ENCODE results near the gene CPNE5.

Gene CPNE5

DNA sequence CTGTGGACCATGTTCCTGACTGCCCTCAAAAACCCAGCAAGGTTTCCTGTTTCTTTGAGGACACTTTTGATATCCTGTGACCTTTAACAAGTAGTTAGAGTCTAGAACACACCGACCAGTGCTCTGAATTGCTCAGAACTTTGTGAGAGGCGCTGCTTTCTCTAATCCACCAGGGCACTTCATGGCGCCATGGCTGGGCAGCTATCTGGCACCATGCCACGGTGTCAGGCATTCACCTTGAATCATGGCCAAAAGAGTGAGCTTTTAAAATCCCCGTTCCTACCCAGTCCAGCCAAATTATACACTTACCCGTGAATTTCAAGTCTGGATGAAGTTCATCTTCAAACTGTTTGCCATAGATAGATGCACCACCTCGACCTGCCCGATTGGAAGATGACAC lies 17.0 kb upstream of the CPNE5 start:
- no peak for DNase-seq

DNA sequence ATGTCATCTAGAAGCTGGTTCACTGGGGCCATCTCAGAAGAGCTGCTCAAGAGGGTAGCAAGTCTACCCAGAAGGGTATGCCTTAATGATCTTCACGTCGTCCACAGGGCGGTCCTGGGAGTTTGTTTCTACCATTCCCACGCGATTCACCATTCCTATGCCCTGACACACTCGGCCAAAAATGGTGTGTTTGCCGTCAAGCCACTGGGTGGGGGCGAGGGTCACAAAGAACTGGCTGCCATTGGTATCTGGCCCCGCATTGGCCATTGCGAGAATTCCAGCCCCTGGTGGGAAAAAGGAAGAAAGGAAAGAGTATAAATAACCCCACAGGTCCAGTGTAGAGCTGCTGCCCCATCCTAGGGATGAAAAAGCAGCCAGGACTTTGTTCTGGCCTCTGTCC lies 16.5 kb upstream of the CPNE5 start:
- no peak for DNase-seq

DNA sequence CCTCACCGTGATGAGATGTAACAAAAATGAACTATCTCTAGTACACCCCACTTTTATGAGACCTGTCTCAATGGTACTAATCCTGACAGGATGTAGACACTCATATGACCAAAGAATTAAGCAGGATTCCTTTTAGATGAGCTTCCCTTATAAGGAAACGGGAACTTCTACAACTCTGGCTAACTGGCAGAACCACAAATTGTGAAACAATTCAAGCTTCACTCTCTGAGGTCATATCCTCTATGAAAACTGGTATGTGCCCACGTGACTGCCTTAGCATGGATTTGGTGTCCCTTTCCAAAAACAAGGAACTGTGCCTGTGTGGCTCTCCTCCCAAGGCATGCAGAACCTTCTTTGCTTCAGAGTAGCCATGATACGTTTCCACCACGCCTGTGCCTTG lies 14.1 kb upstream of the CPNE5 start:
- DNase-seq, result no peak

DNA sequence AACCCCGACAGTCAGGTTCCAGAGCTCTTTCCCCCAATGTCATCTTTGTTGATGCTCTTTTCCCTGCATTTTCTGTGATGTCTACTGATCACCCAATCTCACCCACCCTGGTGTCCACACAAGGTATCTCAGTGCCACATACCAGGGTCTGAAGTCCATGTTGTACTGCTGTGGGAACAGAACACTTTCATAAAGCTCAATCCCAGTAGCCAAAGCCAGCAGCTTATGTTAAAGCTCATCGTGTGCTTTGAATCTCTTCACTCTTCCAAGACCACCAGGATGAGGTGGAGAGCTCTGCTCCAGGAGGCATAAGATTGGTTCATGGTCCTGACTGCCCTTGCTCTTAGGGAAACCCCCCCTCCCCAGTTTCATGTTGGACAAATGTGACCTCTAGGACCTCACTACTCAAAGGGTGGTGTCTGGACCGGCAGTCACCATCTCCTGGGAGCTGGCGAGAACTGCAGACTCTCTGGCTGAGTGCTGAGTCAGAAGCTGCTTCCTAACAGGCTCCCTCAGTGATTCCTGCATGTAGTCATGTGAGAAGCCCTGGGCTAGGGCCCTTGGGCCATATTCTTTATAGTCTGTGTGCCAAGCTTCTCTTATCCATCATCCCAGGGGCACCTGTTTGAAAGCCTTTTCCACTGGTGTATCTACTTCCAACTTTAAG lies 13.4 kb upstream of the CPNE5 start:
- no peak for DNase-seq

DNA sequence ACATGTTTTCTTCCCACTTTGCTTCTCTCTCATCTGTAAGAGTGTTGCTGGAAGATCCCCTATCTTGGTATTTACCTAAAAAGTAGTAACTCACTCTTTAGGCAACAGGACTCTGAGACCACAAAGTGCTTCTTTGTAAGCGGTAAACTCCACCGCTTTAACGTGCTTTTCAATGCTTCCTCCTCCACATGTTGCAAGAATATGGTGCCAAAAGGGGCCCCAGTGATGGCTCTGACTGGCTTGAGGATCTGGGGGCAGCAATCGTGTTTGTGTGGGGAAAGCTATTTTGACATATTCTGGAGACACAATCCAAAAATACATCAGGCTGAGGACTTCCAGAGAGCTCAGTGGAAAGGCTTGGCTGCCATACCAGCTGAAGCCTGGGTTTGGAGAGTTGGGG lies 12.4 kb upstream of the CPNE5 start:
- no peak for DNase-seq

DNA sequence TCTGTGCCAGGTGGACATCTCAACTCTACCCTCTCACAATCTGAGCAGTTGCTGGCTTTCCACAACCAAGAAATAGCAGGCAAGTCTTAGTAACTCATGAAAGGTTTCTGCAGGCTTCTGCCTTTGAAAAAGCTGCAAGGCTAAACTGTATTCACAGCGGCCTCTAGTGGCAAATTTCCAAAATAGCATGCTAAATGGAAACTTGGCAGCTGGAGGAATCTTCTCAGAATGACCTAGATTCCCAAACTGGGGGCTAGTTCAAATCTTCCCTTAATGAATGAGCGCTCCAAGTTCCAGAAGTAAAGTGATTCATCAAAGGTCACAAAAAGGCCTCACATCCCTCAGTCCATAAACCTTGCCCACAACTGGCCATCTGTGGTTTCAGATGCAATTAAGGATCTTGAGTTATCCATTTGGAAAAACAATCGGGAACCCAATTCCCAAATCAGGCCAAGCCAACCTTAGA lies 11.9 kb upstream of the CPNE5 start:
- DNase-seq, result no peak

DNA sequence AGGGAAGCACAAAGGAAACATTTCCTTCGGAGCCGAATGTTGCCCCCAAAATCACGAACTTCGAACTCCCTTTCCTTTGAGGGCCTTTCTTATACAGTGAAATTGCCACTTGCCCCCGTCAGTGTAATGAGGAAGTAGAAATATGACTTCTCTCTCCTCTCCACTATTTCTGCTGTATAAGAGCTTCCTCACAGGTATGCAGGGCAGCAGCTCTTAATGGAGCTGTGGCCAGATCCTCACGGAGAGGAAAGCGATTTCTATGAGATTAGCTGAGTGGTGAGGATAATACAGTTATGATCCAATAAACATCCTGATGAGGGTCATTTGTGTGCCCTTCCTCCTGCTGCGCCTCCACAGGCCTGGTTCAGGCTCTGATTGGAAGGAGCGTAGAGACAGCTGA lies 10.8 kb upstream of the CPNE5 start:
- no peak for DNase-seq

DNA sequence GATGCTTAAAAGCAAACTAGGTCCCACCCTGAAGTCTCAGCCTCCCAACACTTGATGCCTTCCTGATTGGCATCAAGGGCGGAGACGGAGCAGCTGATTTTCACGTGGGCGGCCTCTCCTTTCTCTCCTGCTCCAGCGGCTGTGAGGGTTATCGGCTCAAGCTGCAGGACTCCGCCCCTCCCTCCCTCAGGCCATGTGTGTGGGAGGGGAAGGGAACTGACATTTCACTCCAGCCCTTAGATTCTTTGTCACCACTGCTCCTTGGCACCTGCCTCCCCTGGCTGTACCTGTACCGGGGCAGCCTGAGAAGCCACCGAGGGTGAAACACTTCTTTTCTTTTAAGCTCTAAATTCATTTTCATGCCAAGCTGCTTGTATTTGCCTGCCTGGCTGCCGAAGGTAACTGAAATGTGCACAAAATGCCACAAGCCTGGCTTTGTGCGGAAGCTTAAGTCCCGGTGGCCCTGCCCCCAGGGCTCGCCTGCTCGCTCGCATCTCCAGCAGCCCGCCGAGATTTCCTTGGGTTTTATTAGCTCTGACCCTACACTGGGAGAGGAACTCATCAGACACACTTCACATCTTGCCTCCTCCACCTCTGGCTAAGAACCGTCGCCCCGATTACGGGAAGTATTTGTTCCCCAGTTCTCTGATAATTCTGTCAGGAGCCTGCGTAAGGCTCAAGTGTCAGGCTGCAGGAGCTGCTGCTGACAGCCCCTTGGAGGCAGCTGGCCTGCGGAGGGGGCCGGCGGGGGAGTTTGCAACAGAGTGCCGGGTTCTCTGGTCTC lies 9.6 kb upstream of the CPNE5 start:
- DNase-seq, result no peak

DNA sequence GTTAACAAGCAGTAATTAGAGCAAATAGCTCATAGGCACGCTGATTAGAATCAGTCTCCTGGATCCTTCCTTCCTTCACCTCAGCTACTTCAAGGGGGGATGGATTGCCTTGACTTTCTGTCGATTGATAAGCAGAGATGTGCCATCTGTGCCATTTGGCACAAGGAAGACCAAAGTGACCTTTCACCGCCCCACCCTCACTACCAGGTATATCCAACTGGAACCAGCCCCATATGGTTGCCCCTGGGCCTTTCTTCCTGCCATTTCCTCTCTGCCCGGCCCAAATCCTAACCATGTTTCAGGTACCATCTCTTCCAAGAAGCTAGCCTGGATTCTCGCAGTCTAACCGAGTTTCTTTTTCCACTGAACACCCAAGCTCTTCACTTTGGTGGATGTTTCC lies 8.7 kb upstream of the CPNE5 start:
- DNase-seq, result no peak

DNA sequence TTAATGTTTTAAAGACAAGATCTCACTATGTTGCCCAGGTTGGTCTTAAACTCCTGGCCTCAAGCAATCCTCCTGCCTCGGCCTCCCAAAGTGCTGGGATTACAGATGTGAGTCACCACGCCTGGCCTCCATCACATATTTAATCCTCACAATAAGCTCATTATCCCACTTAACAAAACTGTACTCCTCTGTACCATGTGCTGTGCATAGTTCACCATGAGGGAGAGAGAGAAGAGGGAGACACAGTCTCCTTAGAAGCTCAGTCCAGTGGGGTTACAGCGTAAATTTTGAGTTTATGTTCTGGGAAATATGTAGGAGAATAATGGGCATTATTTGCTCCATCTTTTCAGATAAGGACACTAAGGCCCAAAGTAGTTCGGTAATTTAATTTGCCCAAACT lies 7.9 kb upstream of the CPNE5 start:
- DNase-seq, result no peak

DNA sequence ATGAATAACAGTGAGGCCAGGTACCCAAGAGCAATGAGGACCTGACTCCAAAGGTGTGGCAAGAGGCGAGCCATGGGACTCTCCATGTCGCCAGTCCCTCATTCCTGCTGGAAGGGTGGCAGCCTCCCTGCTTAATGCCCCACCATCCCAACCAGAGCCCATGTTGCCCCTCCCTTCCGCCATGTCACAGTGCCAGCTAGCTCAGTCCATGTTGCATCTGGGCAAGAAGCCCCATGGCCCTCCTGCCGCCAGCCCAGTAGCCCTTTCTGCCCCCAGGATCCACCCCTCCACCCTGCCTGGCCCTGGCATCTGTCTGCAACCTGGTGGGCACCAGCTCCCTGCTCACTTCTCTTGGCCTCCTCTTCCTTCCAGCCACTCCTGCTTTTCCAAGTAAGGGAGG lies 6.0 kb upstream of the CPNE5 start:
- DNase-seq, result no peak

DNA sequence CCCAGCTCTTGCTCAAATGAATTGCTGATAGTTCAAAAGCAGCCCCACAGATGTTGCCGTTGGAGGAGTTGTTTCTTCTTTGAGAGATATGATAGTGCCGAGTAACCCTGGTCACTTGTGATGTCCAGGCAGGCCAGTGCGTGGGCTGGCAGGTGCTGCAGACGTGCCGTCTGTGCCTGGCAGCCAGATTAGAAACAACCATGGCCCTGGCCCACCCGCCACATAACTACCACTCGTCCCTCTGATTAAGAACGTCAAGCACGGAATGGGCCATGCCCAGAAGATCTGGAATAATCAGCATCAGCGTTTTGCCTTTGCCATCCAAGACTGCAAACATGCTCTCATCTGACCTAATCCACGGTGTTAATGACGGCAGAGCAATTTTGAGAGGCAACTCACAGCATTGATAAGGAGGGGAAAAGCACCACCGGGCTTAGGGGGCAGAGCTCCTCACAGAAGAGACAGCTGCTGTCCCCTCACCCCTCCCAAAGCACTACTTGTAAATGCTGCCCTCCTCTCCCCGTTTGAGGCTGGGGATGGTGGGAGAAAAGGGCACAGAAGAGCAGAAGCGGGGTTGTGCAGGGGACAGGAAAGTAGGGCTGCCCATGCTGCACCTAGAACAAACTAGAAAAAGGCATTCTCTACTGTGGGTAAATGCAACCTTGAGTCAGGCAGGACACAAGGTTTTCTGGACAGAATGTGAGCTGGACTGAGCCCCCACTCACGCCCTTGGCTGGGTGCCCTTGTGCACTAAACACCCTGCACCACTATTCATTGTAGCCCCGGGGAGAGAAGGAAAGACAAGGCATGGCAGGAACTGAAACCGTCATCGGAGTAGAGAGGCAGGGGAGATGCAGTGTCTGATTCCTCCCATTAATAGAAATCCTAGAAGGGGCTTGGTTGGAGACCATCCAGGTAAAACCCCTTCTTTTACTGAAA lies 5.3 kb upstream of the CPNE5 start:
- DNase-seq, result no peak

DNA sequence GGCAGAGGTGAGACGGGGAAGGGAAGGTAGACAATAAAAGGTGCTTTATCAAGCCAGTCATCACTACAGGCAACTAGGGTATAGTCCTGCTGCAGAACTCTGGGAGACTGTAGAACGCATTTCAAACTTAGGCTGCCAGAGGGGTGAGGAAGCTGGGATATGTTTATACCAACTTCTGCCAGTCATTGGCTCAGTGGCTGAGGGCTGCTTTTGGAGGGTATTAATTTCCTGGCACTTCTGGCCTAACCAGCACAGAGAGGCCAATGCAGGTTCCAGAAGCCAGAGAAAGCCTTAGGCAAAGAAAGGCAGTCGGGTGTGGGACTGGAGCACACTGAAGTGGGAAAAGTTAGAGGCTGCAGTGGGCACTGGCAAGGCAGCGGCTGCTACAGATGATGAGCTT lies 3.9 kb upstream of the CPNE5 start:
- no peak for DNase-seq

DNA sequence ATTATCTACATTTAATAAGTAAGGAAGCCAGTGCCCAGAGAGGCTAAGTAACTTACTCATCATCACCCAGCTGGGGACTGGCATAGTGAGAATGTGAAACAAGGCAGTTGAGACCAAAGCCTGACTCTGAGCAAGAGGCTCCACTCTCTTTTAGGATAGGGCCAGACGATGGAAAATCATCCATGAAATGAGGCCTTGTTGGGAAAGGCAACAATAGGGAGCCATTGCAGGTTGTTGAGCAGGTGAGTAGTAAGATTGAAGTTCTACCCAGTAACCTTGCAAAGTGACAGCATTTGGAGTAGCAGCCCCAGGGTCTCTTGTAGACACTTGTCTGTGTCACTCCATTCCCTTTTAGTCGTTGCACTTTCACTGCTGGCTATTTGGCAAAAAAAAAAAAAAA lies 2.5 kb upstream of the CPNE5 start:
- DNase-seq, result no peak

DNA sequence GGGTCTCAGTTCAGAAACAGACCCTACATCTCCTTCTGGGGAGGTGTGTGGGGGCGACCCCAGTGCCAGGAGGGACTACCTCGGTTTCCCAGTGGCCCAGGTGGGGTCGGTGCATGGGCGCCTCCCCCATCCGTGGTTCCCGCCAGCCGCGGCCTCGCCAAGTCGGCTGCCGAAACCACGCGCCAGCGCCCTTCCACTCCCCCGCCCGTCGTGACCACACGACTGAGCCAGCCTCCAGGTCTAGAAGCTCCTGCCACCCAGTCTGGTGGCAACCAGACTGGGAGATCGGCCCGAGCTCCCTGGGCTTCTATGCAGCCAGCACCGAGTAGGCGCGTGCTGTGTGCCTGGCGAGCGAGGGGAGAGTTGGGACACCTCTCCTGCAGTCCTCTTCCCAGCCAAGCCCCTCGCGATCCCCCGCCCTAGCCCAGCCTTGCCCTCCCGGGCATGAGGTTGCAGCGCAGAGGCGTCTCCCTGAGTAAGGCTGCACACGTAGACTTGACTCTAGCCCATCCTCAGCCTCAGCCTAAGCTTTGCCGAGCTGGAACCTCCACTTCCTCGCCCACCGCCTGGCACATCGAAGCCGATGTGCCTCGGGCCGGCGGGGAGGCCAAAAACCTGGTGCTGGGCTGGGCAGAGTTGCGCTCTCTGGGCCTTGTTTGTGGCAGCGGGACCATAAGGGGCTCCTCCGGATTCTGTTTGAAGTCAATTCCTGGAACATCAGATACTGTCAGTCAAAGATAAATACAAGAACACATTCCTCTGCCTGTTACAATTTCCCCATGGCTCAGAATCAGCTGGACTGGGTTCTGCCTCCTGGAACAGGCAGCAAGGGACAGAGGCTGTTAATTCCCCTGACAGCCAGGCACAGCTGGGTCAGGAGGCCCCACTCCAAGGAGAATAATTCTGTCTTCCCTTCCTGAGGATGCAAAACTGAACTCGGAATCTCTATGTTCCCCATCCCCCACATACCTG lies 1.5 kb upstream of the CPNE5 start:
- DNase-seq, result no peak

DNA sequence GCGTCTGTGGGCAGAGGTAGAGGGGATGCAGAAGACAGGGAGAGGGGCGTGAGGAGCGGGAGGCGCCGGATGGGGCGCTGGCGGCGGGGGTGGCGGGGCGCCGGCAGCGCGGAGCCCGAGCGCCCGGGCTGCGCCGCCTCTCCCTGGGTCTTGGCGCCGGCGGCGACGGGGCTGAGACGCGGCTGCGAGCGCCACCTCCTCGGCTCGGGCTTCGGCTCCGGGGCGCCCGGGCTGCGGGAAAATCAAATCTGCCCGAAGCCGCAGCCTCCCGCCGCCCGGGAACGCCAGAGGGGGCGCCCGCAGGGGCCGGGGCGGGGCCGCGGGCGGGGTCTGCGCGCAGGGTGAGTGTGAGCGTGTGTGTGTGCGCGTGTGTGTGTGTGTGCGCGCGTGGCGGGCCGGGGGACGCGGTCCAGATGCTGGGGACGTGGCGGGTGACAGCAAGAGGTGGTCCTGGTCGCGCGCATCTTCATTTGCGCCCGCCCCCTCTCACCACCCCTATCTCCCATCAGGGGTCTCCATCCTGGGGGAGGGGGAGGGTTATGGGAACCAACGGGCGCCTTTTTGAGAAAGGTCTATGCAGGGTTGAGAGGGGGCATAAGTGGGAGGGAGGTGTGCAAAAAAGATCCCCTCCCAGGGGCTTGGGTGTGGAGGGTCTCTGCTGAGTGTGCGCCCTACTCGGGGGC lies 646 bp upstream of the CPNE5 start:
- DNase-seq, result no peak

DNA sequence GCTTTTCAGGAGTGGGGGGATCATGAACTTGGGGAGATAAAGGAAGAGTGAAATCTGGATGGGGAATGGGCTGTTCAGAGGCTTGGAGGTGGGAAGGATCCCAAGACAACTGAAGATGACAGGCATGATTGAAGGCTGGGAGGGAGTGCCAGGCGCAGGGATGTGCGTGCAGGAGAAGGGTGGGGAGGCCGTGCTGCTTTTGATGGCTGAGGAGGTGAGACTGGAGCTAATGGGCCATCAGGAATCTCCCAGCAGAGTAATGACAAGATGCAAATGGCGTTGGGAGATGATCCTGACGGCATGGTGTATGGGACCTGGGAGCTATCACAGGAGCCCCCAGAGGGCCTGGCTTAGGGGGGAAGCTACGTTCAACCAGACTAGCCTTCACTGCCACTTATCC lies 1.6 kb downstream of the CPNE5 start:
- DNase-seq, result no peak

DNA sequence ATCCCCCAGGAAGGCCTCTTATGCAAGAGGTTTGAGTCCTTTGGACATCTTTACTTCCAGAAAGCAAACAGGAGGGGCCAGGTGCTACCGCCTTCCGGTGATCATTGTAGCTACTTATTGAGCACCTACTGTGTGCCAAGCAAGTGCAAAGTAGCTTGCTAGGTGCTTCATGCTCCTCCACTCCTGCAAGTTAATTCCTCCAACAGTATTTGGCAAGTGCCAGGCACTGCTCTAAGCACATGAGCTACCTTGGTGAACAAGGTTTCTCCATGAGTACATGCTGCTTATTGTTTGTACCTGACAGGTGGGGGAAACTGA lies 2.3 kb downstream of the CPNE5 start:
- no peak for DNase-seq

DNA sequence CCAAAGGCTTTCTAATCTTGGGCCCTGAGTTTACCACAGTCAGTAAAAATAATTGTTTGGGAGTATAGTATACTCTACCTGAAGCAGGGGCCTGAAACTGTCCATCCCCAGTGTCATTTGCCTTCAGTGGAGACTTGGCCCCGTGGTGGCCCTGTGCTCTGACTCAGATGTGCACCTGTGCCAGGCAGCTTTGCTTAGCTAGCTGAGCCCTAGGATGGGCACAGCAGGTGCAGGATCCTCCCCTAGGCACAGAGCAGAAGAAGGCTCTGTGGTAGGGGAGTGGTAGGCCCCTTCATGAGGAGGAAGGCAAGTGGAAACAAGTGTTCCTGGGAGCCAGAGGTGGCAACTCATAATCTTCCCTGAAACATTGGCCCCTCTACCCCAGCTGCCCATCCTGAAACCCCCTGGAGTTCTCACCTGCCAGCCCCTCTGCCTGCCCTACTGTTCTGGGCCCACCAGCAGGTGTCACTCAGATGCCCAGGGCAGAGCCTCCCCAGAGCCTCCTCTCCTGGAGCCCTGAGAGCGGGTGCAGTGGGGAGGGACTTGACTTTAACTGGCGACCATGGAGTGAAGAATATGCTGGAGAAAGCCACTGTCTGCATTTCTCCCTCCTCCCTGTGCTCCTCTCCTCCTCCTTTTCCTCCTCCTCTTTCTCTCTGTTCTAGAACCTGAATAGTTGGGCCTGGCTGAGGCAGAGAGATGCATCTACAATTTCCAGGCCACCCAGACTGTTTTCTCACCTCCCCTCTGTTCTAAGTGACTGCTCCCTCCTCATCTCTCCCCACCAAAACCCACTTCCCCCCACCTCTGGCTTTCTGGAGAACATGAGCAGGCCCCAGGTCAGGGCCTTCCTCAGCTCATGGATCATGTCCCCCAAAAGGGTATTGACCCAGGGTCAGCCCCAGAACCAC lies 2.9 kb downstream of the CPNE5 start:
- DNase-seq, result no peak

DNA sequence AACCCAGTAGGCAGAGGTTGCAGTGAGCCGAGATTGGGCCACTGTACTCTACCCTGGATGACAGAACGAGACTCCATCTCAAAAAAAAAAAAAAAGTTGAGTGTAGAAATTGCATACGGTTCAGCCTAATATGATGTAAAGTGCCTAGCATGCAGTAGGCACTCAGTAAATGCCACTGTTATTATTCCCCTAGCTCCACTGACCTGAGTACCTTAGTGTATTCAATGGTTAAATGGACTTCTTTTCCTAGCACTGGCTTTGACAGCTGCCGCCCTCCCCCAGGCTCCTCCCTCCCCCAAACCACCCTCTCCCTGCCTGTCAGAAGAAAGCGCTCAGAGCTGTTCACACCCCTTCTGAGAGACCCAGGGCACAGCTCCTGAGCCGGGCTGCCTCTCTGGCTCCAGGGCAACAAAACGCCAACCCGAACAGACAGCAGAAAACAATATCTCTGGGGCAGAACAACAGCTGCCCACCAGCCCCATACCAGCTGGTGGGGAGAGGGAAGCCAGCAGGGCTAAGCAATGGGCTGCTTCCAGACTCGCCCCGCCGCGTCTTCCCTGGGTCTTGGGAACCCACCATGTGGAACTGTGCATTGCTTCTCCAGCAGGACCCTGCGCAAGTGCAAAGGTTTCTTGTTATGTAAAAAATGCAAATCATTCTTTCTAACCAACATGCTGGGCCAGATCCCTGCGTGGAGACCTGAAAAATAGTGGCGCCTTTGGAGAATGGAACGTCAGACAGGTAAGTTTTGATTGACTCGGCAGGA lies 4.5 kb downstream of the CPNE5 start:
- DNase-seq, result no peak

All from NCI-H2081 treated with DMSO at 0.1 percent for 48 hours (cell line).